Measurements from ENCODE around the gene BSPRY.
"Not testable (repeated sequence)": the region's sequence is repeated elsewhere in the genome, so short reads cannot be mapped to it uniquely, and the experiment has no call there.

The BSPRY gene

DNA sequence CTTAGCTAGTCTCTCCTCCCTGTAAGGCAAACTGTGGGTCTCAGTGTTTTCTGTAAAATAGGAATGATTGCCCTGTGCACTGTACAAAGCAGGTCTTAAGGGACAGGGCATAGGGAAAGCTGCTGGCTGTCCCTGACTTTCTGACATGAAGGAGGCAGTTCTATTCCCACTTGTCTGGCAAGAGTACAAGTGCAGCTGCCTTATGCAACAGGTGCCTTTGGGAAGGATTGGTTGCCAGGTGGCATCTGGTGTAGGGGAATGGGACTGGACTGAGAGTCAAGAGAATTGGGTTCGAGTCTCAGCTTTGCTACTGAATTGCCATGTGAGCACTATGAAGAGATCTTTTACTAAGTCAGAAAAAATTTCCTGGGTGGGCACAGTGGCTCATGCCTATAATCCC, 10.0 kb downstream of the BSPRY start:
- H3K4me3 ChIP-seq (replicated peaks; ENCODE audit: low read depth, low read length): no peak overlapping the region
- TF ChIP-seq, protein P1, sequence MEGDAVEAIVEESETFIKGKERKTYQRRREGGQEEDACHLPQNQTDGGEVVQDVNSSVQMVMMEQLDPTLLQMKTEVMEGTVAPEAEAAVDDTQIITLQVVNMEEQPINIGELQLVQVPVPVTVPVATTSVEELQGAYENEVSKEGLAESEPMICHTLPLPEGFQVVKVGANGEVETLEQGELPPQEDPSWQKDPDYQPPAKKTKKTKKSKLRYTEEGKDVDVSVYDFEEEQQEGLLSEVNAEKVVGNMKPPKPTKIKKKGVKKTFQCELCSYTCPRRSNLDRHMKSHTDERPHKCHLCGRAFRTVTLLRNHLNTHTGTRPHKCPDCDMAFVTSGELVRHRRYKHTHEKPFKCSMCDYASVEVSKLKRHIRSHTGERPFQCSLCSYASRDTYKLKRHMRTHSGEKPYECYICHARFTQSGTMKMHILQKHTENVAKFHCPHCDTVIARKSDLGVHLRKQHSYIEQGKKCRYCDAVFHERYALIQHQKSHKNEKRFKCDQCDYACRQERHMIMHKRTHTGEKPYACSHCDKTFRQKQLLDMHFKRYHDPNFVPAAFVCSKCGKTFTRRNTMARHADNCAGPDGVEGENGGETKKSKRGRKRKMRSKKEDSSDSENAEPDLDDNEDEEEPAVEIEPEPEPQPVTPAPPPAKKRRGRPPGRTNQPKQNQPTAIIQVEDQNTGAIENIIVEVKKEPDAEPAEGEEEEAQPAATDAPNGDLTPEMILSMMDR (IDR thresholded peaks at IDR 0.05; ENCODE audit: low read length, missing control alignments): no peak
- no peak for DNase-seq (ENCODE audit: low read depth)

DNA sequence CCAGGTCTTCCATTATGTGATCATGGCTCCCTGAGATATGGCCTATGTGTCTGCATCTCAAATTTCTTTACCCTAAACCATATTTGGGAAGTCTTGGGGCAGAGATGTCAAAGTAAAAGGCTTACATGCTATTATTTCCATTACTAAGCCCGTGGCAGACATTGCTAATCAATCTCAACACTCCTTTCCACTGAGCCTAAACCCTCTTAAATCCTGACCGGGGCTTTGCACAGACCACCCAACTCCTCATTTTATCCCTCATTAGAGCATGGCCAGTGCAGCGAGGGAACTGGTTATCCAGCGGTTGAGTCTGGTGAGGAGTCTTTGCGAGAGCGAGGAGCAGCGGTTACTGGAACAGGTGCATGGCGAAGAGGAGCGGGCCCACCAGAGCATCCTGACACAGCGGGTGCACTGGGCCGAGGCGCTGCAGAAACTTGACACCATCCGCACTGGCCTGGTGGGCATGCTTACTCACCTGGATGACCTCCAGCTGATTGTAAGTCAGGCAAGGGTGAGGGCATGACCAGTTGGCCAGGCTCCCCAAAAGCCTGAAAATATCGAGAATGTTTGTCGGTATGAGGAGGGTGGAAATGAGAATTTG, 11.0 kb downstream of the BSPRY start:
- H3K4me3 ChIP-seq (replicated peaks; ENCODE audit: low read depth, low read length): no peak overlapping the region
- no peak for DNase-seq (ENCODE audit: low read depth)
- TF ChIP-seq, protein P1 (IDR thresholded peaks at IDR 0.05; ENCODE audit: low read length, missing control alignments): no peak

DNA sequence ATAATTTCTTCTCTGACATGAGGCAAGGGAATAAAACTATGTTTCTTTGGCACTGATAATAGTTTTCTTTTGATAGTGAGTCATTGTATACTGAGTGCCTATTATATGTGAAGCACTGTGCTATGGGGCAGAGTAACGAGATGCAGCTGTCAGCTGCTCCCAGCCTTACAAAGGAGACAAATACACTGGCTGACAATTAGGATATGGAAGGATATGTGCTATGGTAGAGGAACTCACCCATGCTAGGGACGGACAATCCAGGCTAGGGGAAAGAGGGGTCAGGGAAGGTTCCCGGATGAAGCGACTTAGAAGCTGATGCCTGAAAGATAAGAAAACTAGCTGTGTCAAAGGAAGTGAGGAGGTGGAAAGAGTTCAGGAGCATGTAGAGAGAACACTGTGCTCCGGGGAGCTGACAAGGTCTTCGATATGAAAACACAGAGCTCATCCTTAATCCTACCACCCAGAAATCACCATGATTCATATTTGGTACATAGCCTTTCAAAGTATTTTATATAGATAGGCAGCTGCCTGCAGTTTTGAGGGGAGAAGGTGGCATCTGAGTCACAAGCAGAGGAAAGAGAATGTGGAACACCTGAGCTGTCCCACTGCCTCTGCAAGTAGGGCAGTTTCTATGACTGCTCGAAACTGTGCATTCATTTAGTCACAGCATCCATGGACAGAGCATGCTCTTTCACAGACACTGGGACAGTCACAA, 12.1 kb downstream of the BSPRY start:
- peak; percentile 50 for DNase-seq (ENCODE audit: low read depth)
- TF ChIP-seq, protein P1 (IDR thresholded peaks at IDR 0.05; ENCODE audit: low read length, missing control alignments): no peak
- no peak overlapping the region for H3K4me3 ChIP-seq (replicated peaks; ENCODE audit: low read depth, low read length)

DNA sequence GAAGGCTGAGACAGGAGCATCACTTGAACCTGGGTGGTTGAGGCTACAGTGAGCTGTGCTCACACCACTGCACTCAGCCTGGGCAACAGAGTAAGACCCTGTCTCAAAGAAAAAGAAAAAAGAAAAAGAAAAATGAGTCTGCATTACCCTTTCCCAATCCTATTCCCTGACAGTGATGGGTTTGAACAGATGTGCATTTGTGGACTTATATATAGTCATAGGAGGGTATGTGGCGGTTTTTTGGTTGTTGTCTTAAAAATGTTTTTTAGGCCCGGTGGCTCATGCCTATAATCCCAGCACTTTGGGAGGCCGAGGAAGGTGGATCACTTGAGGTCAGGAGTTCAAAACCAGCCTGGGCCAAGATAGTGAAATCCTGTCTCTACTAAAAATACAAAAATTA, 14.0 kb downstream of the BSPRY start:
- no peak overlapping the region for H3K4me3 ChIP-seq (replicated peaks; ENCODE audit: low read depth, low read length)
- DNase-seq (ENCODE audit: low read depth): no peak
- TF ChIP-seq, protein P1 (IDR thresholded peaks at IDR 0.05; ENCODE audit: low read length, missing control alignments): no peak

DNA sequence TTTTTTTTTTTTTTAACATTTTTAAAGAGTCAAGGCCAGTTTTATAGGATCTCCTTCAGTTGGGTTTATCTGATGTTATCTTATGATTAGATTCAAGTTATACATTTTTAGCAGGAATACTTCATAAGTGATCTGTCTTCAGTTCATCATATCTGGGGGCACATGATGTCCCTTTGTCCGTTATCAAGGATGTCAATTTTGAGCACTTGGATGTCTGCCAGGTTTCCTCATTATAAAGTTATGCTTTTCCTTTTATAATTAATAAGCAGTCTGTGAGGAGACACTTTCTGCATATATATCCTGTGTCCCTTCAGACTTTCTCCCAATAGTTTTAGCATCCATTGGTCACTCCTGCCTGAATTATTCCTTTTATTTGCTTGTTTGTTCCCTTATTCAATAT, 15.6 kb downstream of the BSPRY start:
- DNase-seq (ENCODE audit: low read depth): no peak
- TF ChIP-seq, protein P1 (IDR thresholded peaks at IDR 0.05; ENCODE audit: low read length, missing control alignments): no peak
- no peak overlapping the region for H3K4me3 ChIP-seq (replicated peaks; ENCODE audit: low read depth, low read length)

DNA sequence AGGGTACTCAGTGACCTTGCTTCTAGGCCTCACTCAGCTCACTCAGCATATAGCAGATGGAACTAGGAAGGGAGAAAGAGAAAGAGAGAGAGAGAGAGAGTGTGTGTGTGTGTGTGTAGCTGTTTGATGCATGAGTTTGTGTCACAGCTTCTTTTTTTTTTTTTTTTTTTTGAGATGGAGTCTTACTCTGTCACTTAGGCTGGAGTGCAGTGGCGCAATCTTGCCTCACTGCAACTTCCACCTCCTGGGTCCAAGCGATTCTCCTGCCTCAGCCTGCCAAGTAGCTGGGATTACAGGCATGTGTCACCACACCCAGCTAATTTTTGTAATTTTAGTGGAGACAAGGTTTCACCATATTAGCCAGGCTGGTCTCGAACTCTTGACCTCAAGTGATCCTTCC, 16.3 kb downstream of the BSPRY start:
- not testable (repeated sequence) for H3K4me3 ChIP-seq (replicated peaks; ENCODE audit: low read depth, low read length); DNase-seq (ENCODE audit: low read depth)

DNA sequence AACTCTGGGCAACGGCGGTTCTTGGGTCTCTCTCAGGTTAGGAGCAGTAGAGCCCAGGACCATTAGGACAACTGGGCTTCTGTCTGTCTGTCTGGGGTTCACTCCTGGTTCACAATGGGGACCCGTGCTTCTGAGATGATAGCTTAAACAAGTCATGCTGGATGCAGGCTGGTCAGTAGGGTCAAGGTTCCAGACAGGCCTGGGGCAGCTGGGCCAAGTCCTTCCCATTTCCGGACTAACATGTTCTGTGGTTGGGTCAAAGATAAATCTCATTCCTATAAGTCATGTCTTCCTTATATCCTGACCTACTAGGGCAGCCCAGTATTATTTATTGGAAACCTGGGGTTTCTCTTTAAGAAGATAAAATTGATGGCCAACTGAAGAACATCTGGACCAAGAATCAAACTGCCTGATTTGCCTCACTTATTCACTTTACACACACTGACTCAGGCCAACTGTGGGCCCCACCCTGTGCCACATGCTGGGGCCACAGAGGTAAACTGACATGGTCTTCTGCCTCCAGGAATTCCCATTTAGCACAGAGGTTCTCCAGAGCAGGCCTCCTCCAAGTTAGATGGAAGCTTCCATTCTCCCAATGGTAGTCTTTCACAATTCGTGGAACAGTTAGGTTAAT, 19.1 kb downstream of the BSPRY start:
- TF ChIP-seq, protein P1 (IDR thresholded peaks at IDR 0.05; ENCODE audit: low read length, missing control alignments): no peak
- no peak for DNase-seq (ENCODE audit: low read depth)
- no peak overlapping the region for H3K4me3 ChIP-seq (replicated peaks; ENCODE audit: low read depth, low read length)
